Psoas muscle (tissue), 8 donors: ENCODE measurements around the gene GRHL1. TPM values are rescaled to one million over a fixed set of nuclear protein-coding genes. Genes with fewer than 3 reads are reported as not detected.

ENCODE experiments used
- ATAC-seq, 4 donors: fragments of 200-7000 bp; cut with Tn5 transposase; one replicate each; pipeline ENCODE4 v1.9.1; 2020; ENCODE audit warnings: moderate library complexity in 3 of 4, mild to moderate bottlenecking in 2 of 4
- DNase-seq, 2 donors: peaks; one replicate each; pipeline ENCODE4 v3.0.0-alpha.2; 2020
- H3K27ac ChIP-seq: fragments of 200-600 bp; one replicate; pipeline ENCODE4 v1.8.0; 2022
- H3K27me3 ChIP-seq, 3 donors: fragments of 200-600 bp in 1 of 3; one replicate each; pipeline versions ENCODE4 v1.6.1 to v1.8.0; 2013 to 2022; ENCODE audit warnings: low read length in 2 of 3, mild to moderate bottlenecking in 2 of 3, moderate library complexity in 1 of 3; ENCODE audit not compliant: insufficient read depth in 3 of 3
- H3K36me3 ChIP-seq, 2 donors: fragments of 200-600 bp in 1 of 2; one replicate each; pipeline versions ENCODE4 v1.6.1 to v1.8.0; 2013 to 2022; ENCODE audit warnings: low read depth in 1 of 2, mild to moderate bottlenecking in 1 of 2, moderate library complexity in 1 of 2; ENCODE audit not compliant: insufficient read depth in 1 of 2
- H3K4me1 ChIP-seq: fragments of 200-600 bp; one replicate; pipeline ENCODE4 v1.8.0; 2022
- H3K4me3 ChIP-seq: fragments of 200-600 bp; one replicate; pipeline ENCODE4 v1.8.0; 2022; ENCODE audit warnings: mild to moderate bottlenecking
- H3K9me3 ChIP-seq: fragments of 200-600 bp; one replicate; pipeline ENCODE4 v1.8.0; 2022
- WGBS, 3 donors: extraction: QIAGEN DNeasy Blood & Tissue Kit; methylation state at CpG; one replicate each; pipeline versions ENCODE4 v1.1.6 to v1.1.7; 2013; 5-methylcytosine and 5-hydroxymethylcytosine counted together
- intact Hi-C, 2 donors: fragments of 100-400 bp; cut with DNase I; formaldehyde crosslinking; loops; one replicate each; pipeline versions ENCODE4 v1.11.0 to v1.14.2; 2022
- polyA plus RNA-seq, 3 donors: library from polyadenylated mRNA; stranded (reverse); fragments of 200-250 nt; gene quantifications; one replicate each; pipeline ENCODE4 v1.2.3, GENCODE V29; 2013
- total RNA-seq, 4 donors: library from RNA; stranded (reverse); fragmentation: NEBNext Ultra II Directional in 2 of 4; extraction: Animal tissue kit (Norgen Biotek cat#: 25700) in 2 of 4; gene quantifications; one replicate each; pipeline versions ENCODE4 v1.2.1 to v1.2.4, GENCODE V29; 2021 to 2023
- TF ChIP-seq, protein P1 (sequence below): fragments of 200-600 bp; IDR thresholded peaks from one replicate; pipeline ENCODE4 v1.8.0; 2022; ENCODE audit warnings: antibody characterized with exemption
- donor health status: healthy with polysubstance abuse.
- donor health status: DM: no; HTN: no; CAD: no; lungs with moderate emphysema.
- donor health status: Bipolar disorder and iron deficiency.
- donor health status: healthy.
- donor health status: DM: yes; HTN: yes; CAD: no.
- donor health status: DM: no; HTN: no; CAD: no.
- donor health status: DM: no; HTN: no; CAD: no.
- donor health status: DM: yes; HTN: yes; CAD: no.

The GRHL1 gene
- total and polyA plus RNA-seq, 7 donors, result 0.38 to 1.2 (median 0.63) TPM

DNA sequence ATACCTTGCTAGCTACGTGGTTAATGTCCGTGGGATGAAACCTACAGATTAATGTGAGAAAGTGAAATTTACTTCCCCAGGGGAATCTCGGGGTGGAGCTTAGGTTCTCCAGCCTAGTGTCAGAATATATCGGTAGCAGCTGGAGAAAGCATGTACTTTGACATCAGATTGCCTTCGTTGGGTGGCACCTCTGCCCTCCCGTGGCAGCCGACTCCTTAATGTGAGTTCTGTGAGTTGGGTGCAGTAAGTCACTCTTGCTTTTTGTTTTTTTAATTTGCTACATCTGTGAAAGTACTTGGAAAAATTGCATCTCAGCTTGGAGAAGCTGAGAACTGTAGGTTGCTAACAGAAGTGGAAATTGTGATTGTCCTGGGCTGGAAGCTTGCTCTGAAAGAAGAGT is 95.4 kb downstream of the GRHL1 start:
- Histone ChIP-seq H3K4me3 (no peak overlapping the region), H3K27ac (no peak overlapping the region), H3K36me3 (peaks cover 8 to 47% of the 10 kb centered on the region in 2 donors), H3K27me3 (no peaks in the 10 kb centered on the region), H3K4me1 (peaks cover 14% of the 10 kb centered on the region), H3K9me3 (no peaks in the 10 kb centered on the region)
- TF ChIP-seq, protein P1, sequence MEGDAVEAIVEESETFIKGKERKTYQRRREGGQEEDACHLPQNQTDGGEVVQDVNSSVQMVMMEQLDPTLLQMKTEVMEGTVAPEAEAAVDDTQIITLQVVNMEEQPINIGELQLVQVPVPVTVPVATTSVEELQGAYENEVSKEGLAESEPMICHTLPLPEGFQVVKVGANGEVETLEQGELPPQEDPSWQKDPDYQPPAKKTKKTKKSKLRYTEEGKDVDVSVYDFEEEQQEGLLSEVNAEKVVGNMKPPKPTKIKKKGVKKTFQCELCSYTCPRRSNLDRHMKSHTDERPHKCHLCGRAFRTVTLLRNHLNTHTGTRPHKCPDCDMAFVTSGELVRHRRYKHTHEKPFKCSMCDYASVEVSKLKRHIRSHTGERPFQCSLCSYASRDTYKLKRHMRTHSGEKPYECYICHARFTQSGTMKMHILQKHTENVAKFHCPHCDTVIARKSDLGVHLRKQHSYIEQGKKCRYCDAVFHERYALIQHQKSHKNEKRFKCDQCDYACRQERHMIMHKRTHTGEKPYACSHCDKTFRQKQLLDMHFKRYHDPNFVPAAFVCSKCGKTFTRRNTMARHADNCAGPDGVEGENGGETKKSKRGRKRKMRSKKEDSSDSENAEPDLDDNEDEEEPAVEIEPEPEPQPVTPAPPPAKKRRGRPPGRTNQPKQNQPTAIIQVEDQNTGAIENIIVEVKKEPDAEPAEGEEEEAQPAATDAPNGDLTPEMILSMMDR, result no peak
- ATAC-seq (no peak), DNase-seq (no peak)
- 51 to 59% (median 52%) methylated on average over 7 of the region's 7 CpGs for WGBS, 3 donors
- intact Hi-C loops, result loop anchor here (5.0 to 10.0 kb wide), 2 partner anchors 232 to 245 kb away; no protein-coding TSS in a partner anchor

DNA sequence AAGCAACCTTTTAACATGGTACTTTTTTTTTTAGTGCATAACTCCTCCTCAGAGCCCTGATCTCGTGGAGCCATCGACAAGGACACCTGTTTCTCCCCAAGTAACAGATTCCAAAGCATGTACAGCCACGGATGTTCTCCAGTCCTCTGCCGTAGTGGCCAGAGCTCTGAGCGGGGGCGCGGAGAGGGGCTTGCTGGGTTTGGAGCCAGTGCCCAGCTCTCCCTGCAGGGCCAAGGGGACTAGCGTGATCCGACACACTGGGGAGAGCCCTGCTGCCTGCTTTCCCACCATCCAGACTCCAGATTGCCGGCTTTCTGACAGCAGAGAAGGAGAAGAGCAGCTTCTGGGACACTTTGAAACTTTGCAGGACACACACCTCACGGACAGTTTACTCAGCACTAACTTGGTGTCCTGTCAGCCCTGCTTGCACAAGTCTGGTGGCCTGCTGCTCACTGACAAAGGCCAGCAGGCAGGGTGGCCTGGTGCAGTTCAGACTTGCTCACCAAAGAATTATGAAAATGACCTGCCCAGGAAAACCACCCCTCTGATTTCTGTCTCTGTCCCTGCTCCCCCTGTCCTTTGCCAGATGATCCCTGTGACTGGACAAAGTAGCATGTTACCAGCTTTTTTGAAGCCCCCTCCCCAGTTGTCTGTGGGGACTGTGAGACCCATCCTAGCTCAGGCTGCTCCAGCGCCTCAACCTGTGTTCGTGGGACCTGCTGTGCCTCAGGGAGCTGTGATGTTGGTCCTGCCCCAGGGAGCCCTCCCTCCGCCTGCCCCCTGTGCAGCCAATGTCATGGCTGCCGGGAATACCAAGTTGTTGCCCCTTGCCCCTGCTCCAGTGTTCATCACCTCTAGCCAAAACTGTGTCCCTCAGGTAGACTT is 96.4 kb downstream of the GRHL1 start:
- Histone ChIP-seq H3K27ac (no peak overlapping the region), H3K4me1 (peaks cover 10% of the 10 kb centered on the region), H3K36me3 (peaks cover 8 to 56% of the 10 kb centered on the region in 2 donors), H3K4me3 (no peak overlapping the region), H3K9me3 (no peaks in the 10 kb centered on the region), H3K27me3 (no peaks in the 10 kb centered on the region)
- ATAC-seq (no peak), DNase-seq (peak in 1 of 2 donors; percentile 41)
- intact Hi-C loops, result loop anchor here (2.0 to 10.0 kb wide), 4 partner anchors 63 to 246 kb away; no protein-coding TSS in a partner anchor
- TF ChIP-seq, protein P1, result no peak
- WGBS, 3 donors, result 78 to 82% (median 82%) methylated on average over 15 of the region's 15 CpGs

DNA sequence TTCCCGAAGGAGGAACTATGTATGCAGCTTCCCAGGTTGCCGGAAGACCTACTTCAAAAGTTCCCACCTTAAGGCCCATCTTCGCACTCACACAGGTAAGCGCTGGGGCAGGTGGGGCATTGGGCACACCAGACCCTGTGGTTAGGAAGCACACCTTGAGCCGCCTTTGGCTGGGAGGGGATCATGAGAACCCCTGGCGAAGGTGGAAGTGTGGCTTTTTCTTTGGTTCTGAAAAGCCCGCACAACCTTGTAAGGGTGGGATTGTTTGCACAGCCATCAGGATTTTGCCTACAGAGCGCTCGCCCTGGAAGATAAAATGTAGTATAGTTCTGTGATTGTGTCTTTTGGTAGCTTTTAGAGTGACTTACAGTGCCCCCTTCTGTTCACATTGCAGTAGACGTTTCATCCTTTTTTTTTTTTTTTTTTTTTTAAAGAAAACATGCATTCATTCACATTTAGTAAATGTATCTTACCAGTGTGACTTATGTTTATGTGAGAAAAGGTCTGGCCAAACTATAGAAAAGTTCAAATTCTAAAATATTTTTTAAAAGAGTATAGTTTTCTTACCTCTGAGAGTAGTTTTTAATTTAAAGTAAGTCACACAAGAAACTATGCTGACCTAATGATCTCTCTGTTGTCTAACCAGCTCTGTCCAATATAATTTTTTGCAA is 97.1 kb downstream of the GRHL1 start:
- peaks cover 18% of the 10 kb centered on the region for H3K4me1 ChIP-seq
- peaks cover 8 to 64% of the 10 kb centered on the region in 2 donors for H3K36me3 ChIP-seq
- no peak overlapping the region for H3K27ac ChIP-seq
- intact Hi-C loops, result loop anchor here (2.0 to 10.0 kb wide), 4 partner anchors 64 to 246 kb away; no protein-coding TSS in a partner anchor
- 68 to 76% (median 70%) methylated on average over 10 of the region's 10 CpGs for WGBS, 3 donors
- ATAC-seq (peak in 2 of 4 donors; percentile 26 to 51), DNase-seq (peak in 1 of 2 donors; percentile 41)
- H3K9me3 ChIP-seq, result no peaks in the 10 kb centered on the region
- TF ChIP-seq, protein P1, result peak; percentile 67
- no peaks in the 10 kb centered on the region for H3K27me3 ChIP-seq
- H3K4me3 ChIP-seq, result no peak overlapping the region

Other genes starting within 250 kb of the GRHL1 start
- 1 to 10 TPM; 3.8 to 7.6 (median 5.8) TPM for gene TAF1B, start 108.2 kb upstream of the GRHL1 start, total RNA-seq
- gene TAF1B, start 108.2 kb upstream of the GRHL1 start, polyA plus RNA-seq, result 1 to 10 TPM; 2.7 to 6.0 (median 5.7) TPM
- gene KLF11, start 91.9 kb downstream of the GRHL1 start, total RNA-seq, result 10 to 100 TPM; 10.6 to 27.0 (median 17.3) TPM
- 10 to 100 TPM in 1 of 3 donors, 1 to 10 TPM in 2; 7.0 to 11.8 (median 9.6) TPM for gene KLF11, start 91.9 kb downstream of the GRHL1 start, polyA plus RNA-seq
- gene CYS1, start 128.7 kb downstream of the GRHL1 start, total RNA-seq, result under 1 TPM; 0.13 to 0.58 (median 0.16) TPM
- under 1 TPM; 0.06 to 0.10 (median 0.07) TPM for gene CYS1, start 128.7 kb downstream of the GRHL1 start, polyA plus RNA-seq
- 1 to 10 TPM in 1 of 4 donors, under 1 TPM in 1, not detected in 2; 0.27 to 1.3 TPM for gene RRM2, start 171.0 kb downstream of the GRHL1 start, total RNA-seq
- gene RRM2, start 171.0 kb downstream of the GRHL1 start, polyA plus RNA-seq, result 1 to 10 TPM in 1 of 3 donors, under 1 TPM in 2; 0.35 to 9.3 (median 0.96) TPM